ENCODE results near the gene TMEM151A. TPM values are rescaled to one million over a fixed set of nuclear protein-coding genes. Genes with fewer than 3 reads are reported as not detected.
"Not testable (repeated sequence)": the region's sequence is repeated elsewhere in the genome, so short reads cannot be mapped to it uniquely, and the experiment has no call there.

TMEM151A gene
- total and polyA plus RNA-seq, 2 donors (not counting 1 experiment from before 2014, with no cell fraction given), result under 0.01 TPM; not detected in 1

- Histone ChIP-seq H3K4me1 (ENCODE audit: control insufficient read depth, extremely low read depth, insufficient read depth, low read length) (peaks cover 25% of the 10 kb centered on the region), H3K27ac (ENCODE audit: insufficient read depth, low read length) (peak overlapping the region; percentile 84), H3K9me3 (ENCODE audit: control insufficient read depth, insufficient read depth, low read depth, low read length) (no peaks in the 10 kb centered on the region), H3K4me3 (replicated peaks in 1 of 4; ENCODE audit: control extremely low read depth in 1 of 4, insufficient read depth in 1 of 4, low read depth in 3 of 4, low read length in 4 of 4) (no peak overlapping the region), H3K4me2 (ENCODE audit: extremely low read depth, insufficient read depth, low read length) (no peak overlapping the region), H3K36me3 (ENCODE audit: control insufficient read depth, insufficient read depth, low read length) (peaks cover 7% of the 10 kb centered on the region), H2AFZ (ENCODE audit: low read length) (no peak overlapping the region), H3K27me3 (ENCODE audit: control insufficient read depth, insufficient read depth, low read length) (no peaks in the 10 kb centered on the region), H3K79me2 (ENCODE audit: control insufficient read depth, insufficient read depth, low read length) (peaks cover 32% of the 10 kb centered on the region), H3K9ac (ENCODE audit: insufficient read depth, low read length) (no peak overlapping the region), H4K20me1 (ENCODE audit: control insufficient read depth, extremely low read depth, insufficient read depth, low read length) (no peaks in the 10 kb centered on the region)
- TF ChIP-seq CTCF (conservative IDR thresholded peaks at IDR 0.05 in 1 of 2, IDR thresholded peaks at IDR 0.05 in 1 of 2; ENCODE audit: low read depth in 1 of 2, low read length in 2 of 2), result no peak
- no peak for TF ChIP-seq EZH2 (IDR thresholded peaks at IDR 0.05; ENCODE audit: low read length, missing control alignments)
- DNase-seq (ENCODE audit: low read depth in 2 of 2), result peak in 1 of 2 donors; percentile 19
Measured at GRCh38 chr11:66318600-66318970, 26.9 kb downstream of the TMEM151A start.

- not testable (repeated sequence) for H4K20me1 ChIP-seq (ENCODE audit: control insufficient read depth, extremely low read depth, insufficient read depth, low read length); H3K4me3 ChIP-seq (replicated peaks in 1 of 4; ENCODE audit: control extremely low read depth in 1 of 4, insufficient read depth in 1 of 4, low read depth in 3 of 4, low read length in 4 of 4); H3K9me3 ChIP-seq (ENCODE audit: control insufficient read depth, insufficient read depth, low read depth, low read length); H3K4me2 ChIP-seq (ENCODE audit: extremely low read depth, insufficient read depth, low read length); H3K36me3 ChIP-seq (ENCODE audit: control insufficient read depth, insufficient read depth, low read length); H2AFZ ChIP-seq (ENCODE audit: low read length); DNase-seq (ENCODE audit: low read depth in 2 of 2); H3K27me3 ChIP-seq (ENCODE audit: control insufficient read depth, insufficient read depth, low read length); H3K27ac ChIP-seq (ENCODE audit: insufficient read depth, low read length); H3K9ac ChIP-seq (ENCODE audit: insufficient read depth, low read length)
- Histone ChIP-seq H3K4me1 (ENCODE audit: control insufficient read depth, extremely low read depth, insufficient read depth, low read length) (peaks cover 39% of the 10 kb centered on the region), H3K79me2 (ENCODE audit: control insufficient read depth, insufficient read depth, low read length) (peaks cover 15% of the 10 kb centered on the region)
Measured at GRCh38 chr11:66320289-66320688, 28.6 kb downstream of the TMEM151A start.

- H3K4me2 ChIP-seq (ENCODE audit: extremely low read depth, insufficient read depth, low read length); H3K27me3 ChIP-seq (ENCODE audit: control insufficient read depth, insufficient read depth, low read length); H3K9me3 ChIP-seq (ENCODE audit: control insufficient read depth, insufficient read depth, low read depth, low read length); H3K36me3 ChIP-seq (ENCODE audit: control insufficient read depth, insufficient read depth, low read length); H3K4me3 ChIP-seq (replicated peaks in 1 of 4; ENCODE audit: control extremely low read depth in 1 of 4, insufficient read depth in 1 of 4, low read depth in 3 of 4, low read length in 4 of 4); H3K27ac ChIP-seq (ENCODE audit: insufficient read depth, low read length); H4K20me1 ChIP-seq (ENCODE audit: control insufficient read depth, extremely low read depth, insufficient read depth, low read length); H2AFZ ChIP-seq (ENCODE audit: low read length); H3K9ac ChIP-seq (ENCODE audit: insufficient read depth, low read length); DNase-seq (ENCODE audit: low read depth in 2 of 2): not testable (repeated sequence)
- peaks cover 11% of the 10 kb centered on the region for H3K79me2 ChIP-seq (ENCODE audit: control insufficient read depth, insufficient read depth, low read length)
- H3K4me1 ChIP-seq (ENCODE audit: control insufficient read depth, extremely low read depth, insufficient read depth, low read length), result peaks cover 42% of the 10 kb centered on the region
Measured at GRCh38 chr11:66320748-66321147, 29.1 kb downstream of the TMEM151A start.

GRCh38 chr11:66321606-66322005 is 29.9 kb downstream of the TMEM151A start:
- Histone ChIP-seq H3K27me3 (ENCODE audit: control insufficient read depth, insufficient read depth, low read length) (no peaks in the 10 kb centered on the region), H3K4me1 (ENCODE audit: control insufficient read depth, extremely low read depth, insufficient read depth, low read length) (peaks cover 49% of the 10 kb centered on the region)
- no peak for DNase-seq (ENCODE audit: low read depth in 2 of 2)

More at GRCh38 chr11:66321606-66322005, 29.9 kb downstream of the TMEM151A start:
- no peaks in the 10 kb centered on the region for H3K9me3 ChIP-seq (ENCODE audit: control insufficient read depth, insufficient read depth, low read depth, low read length)
- H3K36me3 ChIP-seq (ENCODE audit: control insufficient read depth, insufficient read depth, low read length), result no peaks in the 10 kb centered on the region
- no peak overlapping the region for H3K4me2 ChIP-seq (ENCODE audit: extremely low read depth, insufficient read depth, low read length)
- H3K4me3 ChIP-seq (replicated peaks in 1 of 4; ENCODE audit: control extremely low read depth in 1 of 4, insufficient read depth in 1 of 4, low read depth in 3 of 4, low read length in 4 of 4), result no peak overlapping the region
- no peak overlapping the region for H2AFZ ChIP-seq (ENCODE audit: low read length)
- no peak overlapping the region for H3K27ac ChIP-seq (ENCODE audit: insufficient read depth, low read length)
- no peak overlapping the region for H3K9ac ChIP-seq (ENCODE audit: insufficient read depth, low read length)
- H4K20me1 ChIP-seq (ENCODE audit: control insufficient read depth, extremely low read depth, insufficient read depth, low read length), result no peaks in the 10 kb centered on the region
- no peak for TF ChIP-seq EZH2 (IDR thresholded peaks at IDR 0.05; ENCODE audit: low read length, missing control alignments)
- peaks cover 2% of the 10 kb centered on the region for H3K79me2 ChIP-seq (ENCODE audit: control insufficient read depth, insufficient read depth, low read length)

All from fibroblast of lung (primary cell).